ENCODE data around the gene KRTAP10-6. TPM values are rescaled to one million over a fixed set of nuclear protein-coding genes. Genes with fewer than 3 reads are reported as not detected.

The KRTAP10-6 gene
- total RNA-seq, 1 donor from 2014 or later: not detected

- ATAC-seq: peak; percentile 79
- peak; percentile 23 for TF ChIP-seq CTCF (IDR thresholded peaks at IDR 0.05)
- Histone ChIP-seq H3K4me3 (no peak overlapping the region), H3K9me3 (peaks cover 5% of the 10 kb centered on the region), H3K27ac (no peak overlapping the region), H3K27me3 (no peaks in the 10 kb centered on the region), H3K4me1 (no peaks in the 10 kb centered on the region), H3K36me3 (no peaks in the 10 kb centered on the region)
- peak; percentile 64 for DNase-seq
- intact Hi-C loops (cut with DNase I): no loop called here
Observed at GRCh38 chr21:44618504-44618903, 26.2 kb upstream of the KRTAP10-6 start.

GRCh38 chr21:44617071-44617501 is 24.8 kb upstream of the KRTAP10-6 start:
- intact Hi-C loops (cut with DNase I): no loop called here
- no peak for ATAC-seq

GRCh38 chr21:44616591-44616926 is 24.3 kb upstream of the KRTAP10-6 start:
- no peak overlapping the region for H3K4me3 ChIP-seq
- no peak for TF ChIP-seq CTCF (IDR thresholded peaks at IDR 0.05)
- ATAC-seq (no peak), DNase-seq (no peak)
- H3K36me3 ChIP-seq: no peaks in the 10 kb centered on the region
- no peaks in the 10 kb centered on the region for H3K4me1 ChIP-seq
- no peak overlapping the region for H3K27ac ChIP-seq
- intact Hi-C loops (cut with DNase I): no loop called here
- no peaks in the 10 kb centered on the region for H3K9me3 ChIP-seq
- H3K27me3 ChIP-seq: no peaks in the 10 kb centered on the region

More at GRCh38 chr21:44617071-44617501, 24.8 kb upstream of the KRTAP10-6 start:
- Histone ChIP-seq H3K9me3 (no peaks in the 10 kb centered on the region), H3K4me1 (no peaks in the 10 kb centered on the region), H3K36me3 (no peaks in the 10 kb centered on the region), H3K27me3 (no peaks in the 10 kb centered on the region), H3K27ac (no peak overlapping the region), H3K4me3 (no peak overlapping the region)
- TF ChIP-seq CTCF (IDR thresholded peaks at IDR 0.05): no peak
- peak; percentile 51 for DNase-seq

GRCh38 chr21:44615911-44616590 is 23.7 kb upstream of the KRTAP10-6 start:
- Histone ChIP-seq H3K36me3 (no peaks in the 10 kb centered on the region), H3K27ac (no peak overlapping the region), H3K27me3 (no peaks in the 10 kb centered on the region), H3K4me1 (no peaks in the 10 kb centered on the region), H3K9me3 (no peaks in the 10 kb centered on the region), H3K4me3 (no peak overlapping the region)
- intact Hi-C loops (cut with DNase I): no loop called here
- DNase-seq (peak; percentile 54), ATAC-seq (no peak)
- no peak for TF ChIP-seq CTCF (IDR thresholded peaks at IDR 0.05)

- intact Hi-C loops (cut with DNase I): no loop called here
- DNase-seq (no peak), ATAC-seq (no peak)
- Histone ChIP-seq H3K4me1 (no peaks in the 10 kb centered on the region), H3K4me3 (no peak overlapping the region), H3K9me3 (peaks cover under 1% of the 10 kb centered on the region), H3K27me3 (no peaks in the 10 kb centered on the region), H3K36me3 (no peaks in the 10 kb centered on the region), H3K27ac (no peak overlapping the region)
- TF ChIP-seq CTCF (IDR thresholded peaks at IDR 0.05): no peak
Observed at GRCh38 chr21:44615466-44615865, 23.2 kb upstream of the KRTAP10-6 start.
